HG02610 (cell line): Measurements from ENCODE around the gene CHGA.

ENCODE experiments used
- ATAC-seq: cut with Tn5 transposase; IDR thresholded peaks from one replicate; pipeline ENCODE4 v1.9.1; 2021; ENCODE audit warnings: mild to moderate bottlenecking, moderate library complexity; ENCODE audit not compliant: unreplicated experiment

Gene CHGA

GRCh38 chr14:92959761-92960680 is 37.1 kb downstream of the CHGA start:
- ATAC-seq, result no peak

- no peak for ATAC-seq
Observed at GRCh38 chr14:92960706-92961566, 38.0 kb downstream of the CHGA start.

- no peak for ATAC-seq
Observed at GRCh38 chr14:92961567-92961855, 38.6 kb downstream of the CHGA start.

- ATAC-seq, result no peak
Observed at GRCh38 chr14:92962031-92962830, 39.3 kb downstream of the CHGA start.

GRCh38 chr14:92962831-92963095 is 39.8 kb downstream of the CHGA start:
- ATAC-seq, result no peak

- ATAC-seq, result no peak
Observed at GRCh38 chr14:92963301-92964123, 40.6 kb downstream of the CHGA start.

- no peak for ATAC-seq
Observed at GRCh38 chr14:92964124-92965109, 41.5 kb downstream of the CHGA start.

GRCh38 chr14:92965281-92965680 is 42.3 kb downstream of the CHGA start:
- no peak for ATAC-seq

GRCh38 chr14:92967346-92967926 is 44.5 kb downstream of the CHGA start:
- no peak for ATAC-seq

GRCh38 chr14:92968291-92969020 is 45.5 kb downstream of the CHGA start:
- ATAC-seq, result no peak

GRCh38 chr14:92969430-92969829 is 46.5 kb downstream of the CHGA start:
- no peak for ATAC-seq

- ATAC-seq, result no peak
Observed at GRCh38 chr14:92969871-92970270, 46.9 kb downstream of the CHGA start.

GRCh38 chr14:92970271-92970670 is 47.3 kb downstream of the CHGA start:
- ATAC-seq, result no peak

GRCh38 chr14:92971601-92972180 is 48.7 kb downstream of the CHGA start:
- ATAC-seq, result no peak

- no peak for ATAC-seq
Observed at GRCh38 chr14:92973261-92973797, 50.4 kb downstream of the CHGA start.

GRCh38 chr14:92973798-92974372 is 50.9 kb downstream of the CHGA start:
- no peak for ATAC-seq
